Retinal pigment epithelial cell (primary cell): ENCODE measurements around the gene ITGA8.
"Not testable (repeated sequence)": the region's sequence is repeated elsewhere in the genome, so short reads cannot be mapped to it uniquely, and the experiment has no call there.

Source experiments
- DNase-seq: peaks from one replicate; pipeline ENCODE4 v3.0.0-alpha.2; 2010; ENCODE audit warnings: low read depth
- H3K4me3 ChIP-seq: 2 replicates; pipeline ENCODE4 v1.5.1; 2011; ENCODE audit warnings: mild to moderate bottlenecking, low read length, control low read depth, moderate library complexity
- CTCF ChIP-seq: conservative IDR thresholded peaks from 2 replicates; pipeline ENCODE4 v1.5.1; 2011; ENCODE audit warnings: low read depth, low read length, control low read depth, inconsistent platforms

ITGA8 gene

GRCh38 chr10:15587271-15587670 lies 132.5 kb downstream of the ITGA8 start:
- DNase-seq: no peak
- no peak overlapping the region for H3K4me3 ChIP-seq
- TF ChIP-seq CTCF: no peak

- H3K4me3 ChIP-seq: no peak overlapping the region
- peak; percentile 2 for DNase-seq
- TF ChIP-seq CTCF: peak; percentile 86
Observed at GRCh38 chr10:15585303-15585715, 134.4 kb downstream of the ITGA8 start.

DNA sequence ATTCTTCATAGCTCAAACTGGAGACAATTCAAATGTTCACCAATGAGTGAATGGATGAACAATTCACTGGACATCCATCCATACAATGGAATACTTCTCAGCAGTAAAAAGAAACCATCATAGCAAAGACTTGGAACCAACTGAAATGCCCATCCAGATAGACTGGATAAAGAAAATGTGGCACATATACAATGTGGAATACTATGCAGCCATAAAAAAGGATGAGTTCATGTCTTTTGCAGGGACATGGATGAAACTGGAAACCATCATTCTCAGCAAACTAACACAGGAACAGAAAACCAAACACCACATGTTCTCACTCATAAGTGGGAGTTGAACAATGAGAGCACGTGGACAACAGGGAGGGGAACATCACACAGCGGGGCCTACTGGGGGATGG lies 136.8 kb downstream of the ITGA8 start:
- DNase-seq, H3K4me3 ChIP-seq: not testable (repeated sequence)

GRCh38 chr10:15579605-15580004 lies 140.1 kb downstream of the ITGA8 start:
- TF ChIP-seq CTCF: no peak
- DNase-seq: no peak
- no peak overlapping the region for H3K4me3 ChIP-seq

DNA sequence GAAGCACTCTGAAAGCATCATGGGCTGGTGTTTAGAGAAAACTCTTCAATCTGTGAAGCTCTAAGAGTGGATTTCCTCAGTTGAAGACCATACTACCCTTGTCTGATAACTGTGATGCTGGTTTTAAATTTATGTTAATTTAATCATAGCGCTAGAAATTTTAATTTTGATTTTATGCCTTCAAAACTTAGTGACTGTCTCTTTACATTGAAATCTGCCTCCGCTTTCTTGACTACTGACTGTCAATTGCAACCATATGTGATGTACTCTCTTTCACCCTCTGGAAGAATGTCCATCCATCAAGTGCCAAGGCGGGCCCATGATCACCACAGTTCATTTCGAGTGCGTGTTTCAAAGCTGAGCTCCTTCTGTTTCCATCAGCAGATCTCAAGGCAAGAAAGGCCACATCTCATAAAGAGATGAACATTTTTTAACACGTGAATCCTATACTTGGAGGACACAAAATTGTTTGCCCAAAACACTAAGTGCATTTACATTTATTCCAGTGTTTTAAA lies 147.1 kb downstream of the ITGA8 start:
- DNase-seq: no peak
- no peak for TF ChIP-seq CTCF
- no peak overlapping the region for H3K4me3 ChIP-seq

GRCh38 chr10:15571575-15571974 lies 148.1 kb downstream of the ITGA8 start:
- peak; percentile 29 for DNase-seq
- H3K4me3 ChIP-seq: no peak overlapping the region
- TF ChIP-seq CTCF: no peak

DNA sequence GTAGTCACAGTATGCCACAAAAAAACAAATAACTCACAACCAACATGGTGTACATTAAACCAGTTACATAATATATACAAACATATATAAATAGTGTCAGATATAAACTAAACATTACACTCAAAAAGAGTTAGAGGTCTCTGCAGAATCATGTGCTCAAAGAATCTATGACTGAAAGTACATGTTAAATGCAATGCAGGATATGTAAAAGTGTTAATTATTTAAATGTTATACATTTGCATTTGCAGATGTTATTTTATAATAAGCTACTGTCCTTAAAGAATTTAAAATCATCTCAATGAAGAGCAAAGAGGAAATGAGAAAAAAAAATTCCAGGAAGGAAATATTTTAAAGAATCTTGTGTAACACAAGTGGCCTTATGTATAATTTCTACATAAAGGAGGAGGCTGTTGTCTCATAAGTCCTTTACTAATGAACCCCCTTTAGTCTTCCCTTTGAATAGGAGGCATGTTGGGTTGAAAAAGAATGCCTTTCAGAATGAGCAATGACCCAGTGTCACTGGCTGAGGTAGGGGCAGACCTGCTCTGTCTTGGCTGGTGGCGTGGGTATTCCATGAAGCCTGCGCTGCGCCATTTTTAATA lies 148.9 kb downstream of the ITGA8 start:
- DNase-seq: no peak
- no peak overlapping the region for H3K4me3 ChIP-seq
- no peak for TF ChIP-seq CTCF
